Ovary (tissue), 3 donors: ENCODE measurements around the gene LRTM2.

Experiments used
- CTCF ChIP-seq, 3 donors: fragments of 450-650 bp in 2 of 3; fragments of 200-600 bp in 1 of 3; IDR thresholded peaks; one replicate each; pipeline versions ENCODE4 v1.5.1 to v1.8.0; 2016 to 2022; ENCODE audit warnings: antibody characterized with exemption in 3 of 3, mild to moderate bottlenecking in 1 of 3
- POLR2A ChIP-seq: fragments of 450-650 bp; IDR thresholded peaks from one replicate; pipeline ENCODE4 v1.6.1; 2017; ENCODE audit warnings: antibody characterized with exemption, mild to moderate bottlenecking, moderate library complexity
- donor health status: DM: no; HTN: no; CAD: no.

GRCh38 chr12:1808036-1808797, 12.1 kb upstream of the LRTM2 start:
- no peak for TF ChIP-seq CTCF (IDR thresholded peaks at IDR 0.05)
- no peak for TF ChIP-seq POLR2A
